ENCODE data around the gene WNT10A. TPM values are rescaled to one million over a fixed set of nuclear protein-coding genes. Genes with fewer than 3 reads are reported as not detected.

Gene WNT10A
- total RNA-seq, 1 donor from 2014 or later: 2.4 TPM

- no peaks in the 10 kb centered on the region for H3K27me3 ChIP-seq (ENCODE audit: control insufficient read depth, insufficient read depth, low read length)
- no peak for FAIRE-seq
- no peak overlapping the region for H3K4me3 ChIP-seq (ENCODE audit: low read depth, low read length)
- DNase-seq (ENCODE audit: low read depth): no peak
- TF ChIP-seq, protein P1, sequence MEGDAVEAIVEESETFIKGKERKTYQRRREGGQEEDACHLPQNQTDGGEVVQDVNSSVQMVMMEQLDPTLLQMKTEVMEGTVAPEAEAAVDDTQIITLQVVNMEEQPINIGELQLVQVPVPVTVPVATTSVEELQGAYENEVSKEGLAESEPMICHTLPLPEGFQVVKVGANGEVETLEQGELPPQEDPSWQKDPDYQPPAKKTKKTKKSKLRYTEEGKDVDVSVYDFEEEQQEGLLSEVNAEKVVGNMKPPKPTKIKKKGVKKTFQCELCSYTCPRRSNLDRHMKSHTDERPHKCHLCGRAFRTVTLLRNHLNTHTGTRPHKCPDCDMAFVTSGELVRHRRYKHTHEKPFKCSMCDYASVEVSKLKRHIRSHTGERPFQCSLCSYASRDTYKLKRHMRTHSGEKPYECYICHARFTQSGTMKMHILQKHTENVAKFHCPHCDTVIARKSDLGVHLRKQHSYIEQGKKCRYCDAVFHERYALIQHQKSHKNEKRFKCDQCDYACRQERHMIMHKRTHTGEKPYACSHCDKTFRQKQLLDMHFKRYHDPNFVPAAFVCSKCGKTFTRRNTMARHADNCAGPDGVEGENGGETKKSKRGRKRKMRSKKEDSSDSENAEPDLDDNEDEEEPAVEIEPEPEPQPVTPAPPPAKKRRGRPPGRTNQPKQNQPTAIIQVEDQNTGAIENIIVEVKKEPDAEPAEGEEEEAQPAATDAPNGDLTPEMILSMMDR (IDR thresholded peaks at IDR 0.05; ENCODE audit: insufficient read depth, low read length, severe bottlenecking): no peak
- peaks cover 3% of the 10 kb centered on the region for H3K36me3 ChIP-seq (ENCODE audit: control insufficient read depth, insufficient read depth, low read length)
Measured at GRCh38 chr2:218890369-218890768, 9.7 kb downstream of the WNT10A start.

GRCh38 chr2:218891275-218892135 lies 10.9 kb downstream of the WNT10A start:
- H3K36me3 ChIP-seq (ENCODE audit: control insufficient read depth, insufficient read depth, low read length): peaks cover 3% of the 10 kb centered on the region
- FAIRE-seq: no peak
- H3K27me3 ChIP-seq (ENCODE audit: control insufficient read depth, insufficient read depth, low read length): no peaks in the 10 kb centered on the region
- DNase-seq (ENCODE audit: low read depth): no peak
- TF ChIP-seq, protein P1 (IDR thresholded peaks at IDR 0.05; ENCODE audit: insufficient read depth, low read length, severe bottlenecking): no peak
- H3K4me3 ChIP-seq (ENCODE audit: low read depth, low read length): no peak overlapping the region

GRCh38 chr2:218892693-218893348 lies 12.2 kb downstream of the WNT10A start:
- Histone ChIP-seq H3K4me3 (ENCODE audit: low read depth, low read length) (peak overlapping the region; percentile 34), H3K36me3 (ENCODE audit: control insufficient read depth, insufficient read depth, low read length) (peaks cover 3% of the 10 kb centered on the region), H3K27me3 (ENCODE audit: control insufficient read depth, insufficient read depth, low read length) (no peaks in the 10 kb centered on the region)
- peak; percentile 66 for DNase-seq (ENCODE audit: low read depth)
- TF ChIP-seq, protein P1 (IDR thresholded peaks at IDR 0.05; ENCODE audit: insufficient read depth, low read length, severe bottlenecking): peak; percentile 80
- FAIRE-seq: no peak

GRCh38 chr2:218893349-218894150 lies 12.9 kb downstream of the WNT10A start:
- H3K27me3 ChIP-seq (ENCODE audit: control insufficient read depth, insufficient read depth, low read length): no peaks in the 10 kb centered on the region
- peak overlapping the region; percentile 34 for H3K4me3 ChIP-seq (ENCODE audit: low read depth, low read length)
- TF ChIP-seq, protein P1 (IDR thresholded peaks at IDR 0.05; ENCODE audit: insufficient read depth, low read length, severe bottlenecking): no peak
- FAIRE-seq (peak; percentile 72), DNase-seq (ENCODE audit: low read depth) (no peak)
- H3K36me3 ChIP-seq (ENCODE audit: control insufficient read depth, insufficient read depth, low read length): peaks cover 3% of the 10 kb centered on the region

DNA sequence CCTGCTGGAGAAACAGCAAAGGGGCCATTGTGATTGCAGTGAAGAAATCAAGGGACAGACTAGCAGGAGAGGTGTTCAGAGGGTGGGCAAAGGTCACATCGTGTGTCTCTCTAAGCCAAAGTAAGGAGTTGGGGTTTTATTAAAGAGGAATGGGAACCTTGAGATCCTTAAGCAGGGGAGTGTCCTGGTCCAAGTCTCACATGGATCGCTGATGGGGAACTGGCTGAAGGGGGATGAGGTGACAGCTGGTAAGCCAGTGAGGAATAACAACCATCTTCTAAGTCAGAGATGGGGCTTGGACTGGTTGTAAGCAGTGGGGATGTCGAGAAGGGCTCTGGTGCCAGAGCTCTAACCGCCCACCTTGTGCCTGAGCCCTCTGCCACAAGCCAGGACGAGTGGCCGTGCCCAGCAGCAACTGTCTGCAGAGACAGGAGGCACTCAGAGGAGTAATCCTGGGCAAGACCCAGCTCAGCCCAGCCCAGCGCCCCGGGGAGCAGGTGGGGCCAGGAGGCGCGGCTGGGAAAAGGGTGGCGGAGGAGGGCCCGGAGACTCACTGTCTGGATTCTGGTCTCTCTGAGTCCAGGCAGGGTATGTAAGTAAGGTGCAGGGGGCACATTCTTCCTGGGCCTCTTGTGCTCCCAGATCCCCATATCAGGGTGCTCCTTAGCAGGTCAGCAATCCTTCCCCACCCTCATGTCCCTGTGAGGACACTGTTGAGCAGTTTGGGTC lies 13.7 kb downstream of the WNT10A start:
- Histone ChIP-seq H3K4me3 (ENCODE audit: low read depth, low read length) (peak overlapping the region; percentile 34), H3K36me3 (ENCODE audit: control insufficient read depth, insufficient read depth, low read length) (peaks cover 3% of the 10 kb centered on the region), H3K27me3 (ENCODE audit: control insufficient read depth, insufficient read depth, low read length) (no peaks in the 10 kb centered on the region)
- TF ChIP-seq, protein P1 (IDR thresholded peaks at IDR 0.05; ENCODE audit: insufficient read depth, low read length, severe bottlenecking): no peak
- FAIRE-seq: peak; percentile 86
- peak; percentile 72 for DNase-seq (ENCODE audit: low read depth)
